H1 (cell line): Measurements from ENCODE around the gene SLC52A3. TPM values are rescaled to one million over a fixed set of nuclear protein-coding genes. Genes with fewer than 3 reads are reported as not detected.

Source experiments
- CHD7 ChIP-seq: fragments of 300-600 bp; sonication (generic); IDR thresholded peaks from 2 replicates; pipeline ENCODE4 v1.7.1; 2012; ENCODE audit warnings: low read length, moderate library complexity, mild to moderate bottlenecking, inconsistent platforms; ENCODE audit not compliant: insufficient replicate concordance
- JUN ChIP-seq: IDR thresholded peaks from 2 replicates; pipeline ENCODE4 v1.6.1; 2011; ENCODE audit warnings: low read depth, mild to moderate bottlenecking, improper control_type of control experiment, low read length
- MAX ChIP-seq: IDR thresholded peaks from 2 replicates; pipeline ENCODE4 v1.6.1; 2012; ENCODE audit warnings: inconsistent platforms
- SIX5 ChIP-seq: IDR thresholded peaks from 2 replicates; pipeline ENCODE4 v1.6.1; 2011; ENCODE audit warnings: mild to moderate bottlenecking, low read depth, low read length
- polyA plus RNA-seq, 7 experiments: library from polyadenylated mRNA; depleted of rRNA in 3 of 7; stranded (reverse) in 5 of 7; unstranded in 2 of 7; fragments of >200 nt in 5 of 7; fragments of 200-250 nt in 2 of 7; gene quantifications; 1 replicate in 5 of 7; 2 replicates in 1 of 7; 4 replicates in 1 of 7; pipeline versions ENCODE4 v1.2.1 to v1.2.3, GENCODE V29; 2011 to 2013; ENCODE audit warnings: missing spikeins in 2 of 7, mixed read lengths in 2 of 7
- total RNA-seq: library from RNA; stranded (reverse); fragmentation: NEBNext Ultra II Directional; extraction: Animal tissue kit (Norgen Biotek cat#: 25700); gene quantifications from 2 replicates; pipeline ENCODE4 v1.2.1, GENCODE V29; 2021

The SLC52A3 gene
- total and polyA plus RNA-seq, 2 of the 8 experiments (the other 6 are each of a cell fraction or from before 2014, with no cell fraction given) = 2.3 to 4.2 TPM

- TF ChIP-seq CHD7 (no peak), JUN (no peak), MAX (0 out of 2 replicates have a peak, but pooled peaks have one; percentile 13), SIX5 (no peak)
These were observed 47.8 kb upstream of the SLC52A3 start (continued) for GRCh38 chr20:815914-816606.
